ENCODE data around the gene ACOT9.
"Not testable (repeated sequence)": the region's sequence is repeated elsewhere in the genome, so short reads cannot be mapped to it uniquely, and the experiment has no call there.

Gene ACOT9

GRCh38 chrX:23676486-23676885, 66.6 kb downstream of the ACOT9 start:
- not testable (repeated sequence) for DNase-seq

GRCh38 chrX:23673108-23673507, 70.0 kb downstream of the ACOT9 start:
- DNase-seq = no peak

- DNase-seq = no peak
These were observed 72.5 kb downstream of the ACOT9 start for GRCh38 chrX:23670528-23670927.

- no peak for DNase-seq
These were observed 74.7 kb downstream of the ACOT9 start for GRCh38 chrX:23668335-23668734.

GRCh38 chrX:23667239-23668177, 75.6 kb downstream of the ACOT9 start, which contains the start of gene PRDX4:
TSS of gene PRDX4 (plus strand) at chrX:23667493. CDS start at chrX:23667571, 78 bp downstream.
- DNase-seq = peak; percentile 91

GRCh38 chrX:23666282-23666681, 76.8 kb downstream of the ACOT9 start:
- DNase-seq = no peak

- DNase-seq = no peak
These were observed 78.6 kb downstream of the ACOT9 start for GRCh38 chrX:23664496-23664895.

- DNase-seq = no peak
These were observed 80.2 kb downstream of the ACOT9 start for GRCh38 chrX:23662853-23663252.

- no peak for DNase-seq
These were observed 80.9 kb downstream of the ACOT9 start for GRCh38 chrX:23662187-23662586.

GRCh38 chrX:23661671-23662070, 81.4 kb downstream of the ACOT9 start:
- no peak for DNase-seq

GRCh38 chrX:23660766-23661132, 82.3 kb downstream of the ACOT9 start:
- DNase-seq = no peak

- DNase-seq = peak; percentile 58
These were observed 82.9 kb downstream of the ACOT9 start for GRCh38 chrX:23660083-23660765.

- no peak for DNase-seq
These were observed 83.7 kb downstream of the ACOT9 start for GRCh38 chrX:23659339-23659738.

GRCh38 chrX:23656684-23657083, 86.4 kb downstream of the ACOT9 start:
- no peak for DNase-seq

GRCh38 chrX:23656091-23656490, 87.0 kb downstream of the ACOT9 start:
- DNase-seq = no peak

Data from OCI-M1 (cell line).